ENCODE measurements around the gene KLF15.

The KLF15 gene

DNA sequence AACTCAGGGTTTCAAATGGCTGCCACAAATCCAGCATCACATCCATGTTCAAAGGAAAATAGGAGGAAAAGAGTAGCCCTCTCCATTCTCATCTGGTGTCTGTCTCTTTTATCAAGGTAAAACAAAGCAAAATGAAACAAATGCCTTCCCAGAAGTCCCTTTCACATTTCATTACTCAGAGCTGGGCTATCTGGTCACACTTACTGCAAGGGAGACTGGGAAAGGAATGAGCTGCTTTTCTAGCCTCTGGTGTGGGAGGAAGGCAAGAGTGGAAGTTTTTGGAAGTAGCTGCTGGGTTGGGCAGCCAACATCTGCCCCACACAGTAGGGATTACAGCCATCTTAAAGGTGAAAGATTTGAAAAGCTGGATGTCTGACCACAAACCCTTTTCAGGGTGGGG lies 51.8 kb downstream of the KLF15 start:
- no peak for DNase-seq (ENCODE audit: low read depth)
- TF ChIP-seq MYC (IDR thresholded peaks at IDR 0.05; ENCODE audit: low read depth, low read length) = no peak
- no peak for TF ChIP-seq POLR2A (IDR thresholded peaks at IDR 0.05; ENCODE audit: extremely low read depth, insufficient read length)
- TF ChIP-seq, protein P1, sequence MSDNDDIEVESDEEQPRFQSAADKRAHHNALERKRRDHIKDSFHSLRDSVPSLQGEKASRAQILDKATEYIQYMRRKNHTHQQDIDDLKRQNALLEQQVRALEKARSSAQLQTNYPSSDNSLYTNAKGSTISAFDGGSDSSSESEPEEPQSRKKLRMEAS (IDR thresholded peaks at IDR 0.05; ENCODE audit: low read depth, low read length) = no peak
- TF ChIP-seq, protein P2, sequence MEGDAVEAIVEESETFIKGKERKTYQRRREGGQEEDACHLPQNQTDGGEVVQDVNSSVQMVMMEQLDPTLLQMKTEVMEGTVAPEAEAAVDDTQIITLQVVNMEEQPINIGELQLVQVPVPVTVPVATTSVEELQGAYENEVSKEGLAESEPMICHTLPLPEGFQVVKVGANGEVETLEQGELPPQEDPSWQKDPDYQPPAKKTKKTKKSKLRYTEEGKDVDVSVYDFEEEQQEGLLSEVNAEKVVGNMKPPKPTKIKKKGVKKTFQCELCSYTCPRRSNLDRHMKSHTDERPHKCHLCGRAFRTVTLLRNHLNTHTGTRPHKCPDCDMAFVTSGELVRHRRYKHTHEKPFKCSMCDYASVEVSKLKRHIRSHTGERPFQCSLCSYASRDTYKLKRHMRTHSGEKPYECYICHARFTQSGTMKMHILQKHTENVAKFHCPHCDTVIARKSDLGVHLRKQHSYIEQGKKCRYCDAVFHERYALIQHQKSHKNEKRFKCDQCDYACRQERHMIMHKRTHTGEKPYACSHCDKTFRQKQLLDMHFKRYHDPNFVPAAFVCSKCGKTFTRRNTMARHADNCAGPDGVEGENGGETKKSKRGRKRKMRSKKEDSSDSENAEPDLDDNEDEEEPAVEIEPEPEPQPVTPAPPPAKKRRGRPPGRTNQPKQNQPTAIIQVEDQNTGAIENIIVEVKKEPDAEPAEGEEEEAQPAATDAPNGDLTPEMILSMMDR (IDR thresholded peaks at IDR 0.05; ENCODE audit: low read depth, low read length) = no peak
- H3K4me3 ChIP-seq (ENCODE audit: low read depth, low read length) = no peak overlapping the region

DNA sequence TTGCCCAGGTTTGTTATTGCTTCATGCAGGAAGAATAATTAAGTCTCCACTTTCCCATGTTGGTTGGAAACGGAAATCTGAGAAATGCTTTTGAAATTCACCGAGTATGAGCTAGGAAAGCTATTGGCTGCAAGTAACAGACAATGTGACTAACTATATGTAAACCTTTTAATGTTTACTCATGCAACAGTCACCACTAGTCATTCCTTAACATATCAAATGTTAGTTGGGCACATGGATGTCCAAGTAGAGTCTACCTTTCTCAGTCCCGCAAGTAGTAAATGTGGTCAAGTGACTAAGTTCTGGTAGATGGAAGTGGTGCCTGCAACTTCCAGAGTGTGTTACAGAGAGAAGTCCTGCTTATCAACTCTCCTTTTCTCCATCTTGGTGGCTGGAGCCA lies 52.5 kb downstream of the KLF15 start:
- TF ChIP-seq MYC (IDR thresholded peaks at IDR 0.05; ENCODE audit: low read depth, low read length) = no peak
- TF ChIP-seq, protein P1 (IDR thresholded peaks at IDR 0.05; ENCODE audit: low read depth, low read length) = no peak
- TF ChIP-seq, protein P2 (IDR thresholded peaks at IDR 0.05; ENCODE audit: low read depth, low read length) = no peak
- no peak for TF ChIP-seq POLR2A (IDR thresholded peaks at IDR 0.05; ENCODE audit: extremely low read depth, insufficient read length)
- no peak for DNase-seq (ENCODE audit: low read depth)
- no peak overlapping the region for H3K4me3 ChIP-seq (ENCODE audit: low read depth, low read length)

- no peak overlapping the region for H3K4me3 ChIP-seq (ENCODE audit: low read depth, low read length)
- TF ChIP-seq, protein P2 (IDR thresholded peaks at IDR 0.05; ENCODE audit: low read depth, low read length) = no peak
- TF ChIP-seq, protein P1 (IDR thresholded peaks at IDR 0.05; ENCODE audit: low read depth, low read length) = no peak
- no peak for TF ChIP-seq MYC (IDR thresholded peaks at IDR 0.05; ENCODE audit: low read depth, low read length)
- no peak for DNase-seq (ENCODE audit: low read depth)
Measured at GRCh38 chr3:126304291-126304690, 52.9 kb downstream of the KLF15 start.

- no peak for DNase-seq (ENCODE audit: low read depth)
Measured at GRCh38 chr3:126303272-126303671, 53.9 kb downstream of the KLF15 start.

DNA sequence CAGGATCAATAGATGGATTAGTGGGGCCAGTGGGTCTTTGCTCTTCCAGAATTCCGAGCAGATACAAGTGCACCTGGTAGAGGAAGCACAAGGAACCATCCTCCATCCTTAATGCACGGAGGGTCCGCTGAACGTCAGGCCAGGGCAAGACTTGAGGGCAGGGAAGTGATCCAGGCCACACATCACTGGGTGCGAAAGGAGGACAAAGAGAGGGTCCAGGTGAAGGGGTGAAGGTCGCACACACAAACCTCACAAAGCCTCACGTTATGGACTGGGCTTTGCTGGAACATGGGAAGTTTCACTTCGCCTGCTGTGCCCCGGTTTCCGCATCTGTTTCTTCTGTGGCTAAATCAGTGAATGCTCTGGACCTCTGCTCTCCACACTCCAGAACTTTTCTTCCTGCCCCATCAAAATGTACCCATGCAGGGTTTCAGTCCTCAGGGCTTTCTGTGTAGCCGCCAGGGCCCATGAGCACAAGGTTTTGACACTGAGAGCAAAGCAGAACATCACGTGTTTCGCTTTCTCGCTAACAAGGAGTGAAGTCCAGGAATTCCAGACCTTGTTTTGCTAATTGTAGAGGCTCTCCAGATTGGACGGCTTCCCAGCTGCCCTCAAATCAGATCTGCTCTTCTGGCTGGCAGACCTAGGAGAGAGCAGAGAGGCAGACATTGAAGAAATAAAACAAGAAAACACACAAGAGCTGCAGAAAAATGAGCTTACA lies 56.3 kb downstream of the KLF15 start:
- DNase-seq (ENCODE audit: low read depth) = no peak
- TF ChIP-seq, protein P2 (IDR thresholded peaks at IDR 0.05; ENCODE audit: low read depth, low read length) = no peak
- TF ChIP-seq MYC (IDR thresholded peaks at IDR 0.05; ENCODE audit: low read depth, low read length) (no peak), POLR2A (IDR thresholded peaks at IDR 0.05; ENCODE audit: extremely low read depth, insufficient read length) (no peak)
- TF ChIP-seq, protein P1 (IDR thresholded peaks at IDR 0.05; ENCODE audit: low read depth, low read length) = no peak
- H3K4me3 ChIP-seq (ENCODE audit: low read depth, low read length) = no peak overlapping the region

More at GRCh38 chr3:126303272-126303671, 53.9 kb downstream of the KLF15 start:
- TF ChIP-seq, protein P2 (IDR thresholded peaks at IDR 0.05; ENCODE audit: low read depth, low read length) = no peak
- TF ChIP-seq POLR2A (IDR thresholded peaks at IDR 0.05; ENCODE audit: extremely low read depth, insufficient read length) = no peak
- TF ChIP-seq, protein P1 (IDR thresholded peaks at IDR 0.05; ENCODE audit: low read depth, low read length) = no peak
- TF ChIP-seq MYC (IDR thresholded peaks at IDR 0.05; ENCODE audit: low read depth, low read length) = no peak
- H3K4me3 ChIP-seq (ENCODE audit: low read depth, low read length) = no peak overlapping the region

Measured in NB4 (cell line).